Fibroblast of mammary gland (primary cell): Measurements from ENCODE around the gene SLC4A9.

Source experiments
- DNase-seq: peaks from one replicate; pipeline ENCODE4 v3.0.0-alpha.2; 2010; ENCODE audit warnings: low read depth
- H3K4me3 ChIP-seq: 2 replicates; pipeline ENCODE4 v1.5.1; 2011; ENCODE audit warnings: low read depth, mild to moderate bottlenecking, low read length, moderate library complexity; ENCODE audit not compliant: control insufficient read depth
- CTCF ChIP-seq: conservative IDR thresholded peaks from 2 replicates; pipeline ENCODE4 v1.5.1; 2011; ENCODE audit warnings: low read depth, low read length, inconsistent platforms; ENCODE audit not compliant: control insufficient read depth, insufficient read depth

The SLC4A9 gene

GRCh38 chr5:140393738-140394137, 33.7 kb downstream of the SLC4A9 start:
- TF ChIP-seq CTCF: no peak
- DNase-seq: no peak

GRCh38 chr5:140398379-140398811, 38.4 kb downstream of the SLC4A9 start:
- TF ChIP-seq CTCF: no peak
- DNase-seq: peak; percentile 30

More at GRCh38 chr5:140393738-140394137, 33.7 kb downstream of the SLC4A9 start:
- H3K4me3 ChIP-seq: no peak overlapping the region

GRCh38 chr5:140399979-140400729, 40.2 kb downstream of the SLC4A9 start:
- peak overlapping the region; percentile 97 for H3K4me3 ChIP-seq
- no peak for DNase-seq
- TF ChIP-seq CTCF: no peak

More at GRCh38 chr5:140398379-140398811, 38.4 kb downstream of the SLC4A9 start:
- no peak overlapping the region for H3K4me3 ChIP-seq

GRCh38 chr5:140400730-140401361, 40.9 kb downstream of the SLC4A9 start:
- TF ChIP-seq CTCF: no peak
- H3K4me3 ChIP-seq: peak overlapping the region; percentile 97
- peak; percentile 97 for DNase-seq

GRCh38 chr5:140401362-140402257, 41.6 kb downstream of the SLC4A9 start, which contains the start of gene ANKHD1:
TSS of gene ANKHD1 (plus strand) at chr5:140401833. CDS start at chr5:140401968, 135 bp downstream.
- peak within 1 kb of the TSS; percentile 97 for H3K4me3 ChIP-seq
- TF ChIP-seq CTCF: no peak
- peak; percentile 100 for DNase-seq

- peak; percentile 55 for DNase-seq
- peak overlapping the region; percentile 62 for H3K4me3 ChIP-seq
- TF ChIP-seq CTCF: no peak
Observed at GRCh38 chr5:140402258-140403074, 42.5 kb downstream of the SLC4A9 start.
